Measurements from ENCODE around the gene MRGPRD. TPM values are rescaled to one million over a fixed set of nuclear protein-coding genes. Genes with fewer than 3 reads are reported as not detected.

MRGPRD gene
- total RNA-seq, 1 donor from 2014 or later: not detected

DNA sequence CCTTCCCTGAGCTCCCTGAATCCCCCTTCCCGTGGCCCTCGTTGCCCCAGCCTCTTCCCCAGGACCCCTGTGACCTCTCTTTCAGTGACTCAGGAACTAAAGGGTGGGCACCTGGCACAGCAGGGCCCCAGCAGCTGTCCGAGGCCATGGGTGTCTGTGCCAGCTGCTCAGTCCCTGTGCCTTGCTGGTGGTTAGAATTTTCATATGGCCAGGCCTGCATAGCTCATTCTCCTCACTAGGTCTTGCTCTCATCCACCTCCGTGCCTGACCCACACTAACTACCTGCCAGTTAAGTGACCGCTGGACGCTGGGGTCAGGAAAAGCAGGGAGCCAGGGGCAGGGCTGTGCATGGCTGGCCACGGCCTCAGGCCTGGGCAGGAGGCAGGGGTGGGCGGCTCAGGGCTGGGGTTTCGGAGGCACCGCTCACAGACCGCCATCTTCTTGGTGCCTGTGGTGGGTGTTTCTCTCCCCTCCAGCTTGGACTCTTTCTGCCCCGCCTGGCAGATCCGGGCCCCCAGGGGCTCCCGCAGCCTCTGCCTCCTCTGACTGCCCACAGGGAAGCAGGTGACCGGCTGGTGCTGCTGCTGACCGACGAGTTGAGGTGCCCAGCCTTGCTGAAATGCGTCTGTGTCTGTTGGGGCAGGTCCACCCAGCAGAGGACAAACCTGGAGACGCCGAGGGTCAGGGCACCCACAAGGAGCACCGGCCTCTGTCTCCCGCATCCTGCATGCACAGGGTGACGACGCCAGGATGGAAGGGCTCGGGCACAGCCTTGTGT lies 20.3 kb downstream of the MRGPRD start:
- TF ChIP-seq, protein P1, sequence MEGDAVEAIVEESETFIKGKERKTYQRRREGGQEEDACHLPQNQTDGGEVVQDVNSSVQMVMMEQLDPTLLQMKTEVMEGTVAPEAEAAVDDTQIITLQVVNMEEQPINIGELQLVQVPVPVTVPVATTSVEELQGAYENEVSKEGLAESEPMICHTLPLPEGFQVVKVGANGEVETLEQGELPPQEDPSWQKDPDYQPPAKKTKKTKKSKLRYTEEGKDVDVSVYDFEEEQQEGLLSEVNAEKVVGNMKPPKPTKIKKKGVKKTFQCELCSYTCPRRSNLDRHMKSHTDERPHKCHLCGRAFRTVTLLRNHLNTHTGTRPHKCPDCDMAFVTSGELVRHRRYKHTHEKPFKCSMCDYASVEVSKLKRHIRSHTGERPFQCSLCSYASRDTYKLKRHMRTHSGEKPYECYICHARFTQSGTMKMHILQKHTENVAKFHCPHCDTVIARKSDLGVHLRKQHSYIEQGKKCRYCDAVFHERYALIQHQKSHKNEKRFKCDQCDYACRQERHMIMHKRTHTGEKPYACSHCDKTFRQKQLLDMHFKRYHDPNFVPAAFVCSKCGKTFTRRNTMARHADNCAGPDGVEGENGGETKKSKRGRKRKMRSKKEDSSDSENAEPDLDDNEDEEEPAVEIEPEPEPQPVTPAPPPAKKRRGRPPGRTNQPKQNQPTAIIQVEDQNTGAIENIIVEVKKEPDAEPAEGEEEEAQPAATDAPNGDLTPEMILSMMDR (IDR thresholded peaks at IDR 0.05; ENCODE audit: unreplicated experiment): no peak
- peaks cover 5% of the 10 kb centered on the region for H3K27me3 Mint-ChIP-seq (ENCODE audit: unreplicated experiment)
- H3K27ac Mint-ChIP-seq (ENCODE audit: unreplicated experiment): no peak overlapping the region
- no peak for DNase-seq (ENCODE audit: low spot score)
- no peaks in the 10 kb centered on the region for H3K36me3 Mint-ChIP-seq (ENCODE audit: low read depth, unreplicated experiment)
- no peak overlapping the region for H3K4me3 Mint-ChIP-seq (ENCODE audit: unreplicated experiment)
- H3K4me1 Mint-ChIP-seq (ENCODE audit: unreplicated experiment): no peaks in the 10 kb centered on the region
- no peaks in the 10 kb centered on the region for H3K9me3 Mint-ChIP-seq (ENCODE audit: unreplicated experiment)

DNA sequence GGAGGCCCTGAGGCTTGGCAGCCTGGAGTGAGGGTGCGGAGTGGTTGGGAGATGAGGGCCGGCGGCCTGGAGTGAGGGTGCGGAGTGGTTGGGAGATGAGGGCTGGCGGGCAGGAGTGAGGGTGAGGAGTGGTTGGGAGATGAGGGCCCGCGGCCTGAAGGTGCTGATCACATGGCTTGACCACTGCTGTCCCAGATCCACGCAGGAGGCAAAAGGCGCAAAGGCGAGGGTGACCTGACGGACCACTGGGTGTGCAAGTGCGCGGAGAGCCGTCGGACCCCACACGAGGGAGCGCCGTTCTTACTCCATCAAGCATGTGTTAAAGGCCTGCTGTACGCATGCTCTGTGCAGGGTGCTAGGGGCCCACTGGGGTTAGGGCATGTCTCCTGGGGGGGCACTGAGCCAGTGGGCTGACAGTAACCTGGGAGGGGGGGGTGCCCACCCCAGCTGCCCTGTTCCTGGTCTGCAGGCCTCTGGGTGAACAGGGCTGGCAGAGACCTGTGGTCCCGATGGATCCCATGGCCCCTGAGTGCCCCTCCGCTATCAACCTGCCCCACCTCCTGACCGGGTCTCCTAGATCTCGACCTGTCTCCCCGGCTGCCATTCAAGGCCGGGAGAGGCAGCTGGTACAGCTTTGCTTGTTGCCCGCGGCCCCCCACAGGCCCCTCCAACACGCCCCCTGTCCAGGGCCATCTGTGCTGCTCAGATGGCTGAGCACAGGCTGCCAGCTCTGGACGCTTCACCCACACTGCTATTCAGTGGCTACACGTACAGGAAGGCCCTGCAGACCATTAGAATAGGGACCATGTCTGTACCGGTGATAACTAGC lies 21.1 kb downstream of the MRGPRD start:
- H3K4me3 Mint-ChIP-seq (ENCODE audit: unreplicated experiment): no peak overlapping the region

GRCh38 chr11:68958211-68958610 lies 22.6 kb downstream of the MRGPRD start:
- no peak for DNase-seq (ENCODE audit: low spot score)
- TF ChIP-seq, protein P1 (IDR thresholded peaks at IDR 0.05; ENCODE audit: unreplicated experiment): no peak
- no peaks in the 10 kb centered on the region for H3K4me1 Mint-ChIP-seq (ENCODE audit: unreplicated experiment)
- no peak overlapping the region for H3K27ac Mint-ChIP-seq (ENCODE audit: unreplicated experiment)
- H3K36me3 Mint-ChIP-seq (ENCODE audit: low read depth, unreplicated experiment): no peaks in the 10 kb centered on the region
- H3K9me3 Mint-ChIP-seq (ENCODE audit: unreplicated experiment): no peaks in the 10 kb centered on the region
- H3K4me3 Mint-ChIP-seq (ENCODE audit: unreplicated experiment): no peak overlapping the region
- peaks cover 7% of the 10 kb centered on the region for H3K27me3 Mint-ChIP-seq (ENCODE audit: unreplicated experiment)

More for the DNA sequence above, 21.1 kb downstream of the MRGPRD start:
- no peaks in the 10 kb centered on the region for H3K36me3 Mint-ChIP-seq (ENCODE audit: low read depth, unreplicated experiment)
- no peak overlapping the region for H3K27ac Mint-ChIP-seq (ENCODE audit: unreplicated experiment)
- no peaks in the 10 kb centered on the region for H3K9me3 Mint-ChIP-seq (ENCODE audit: unreplicated experiment)
- TF ChIP-seq, protein P1 (IDR thresholded peaks at IDR 0.05; ENCODE audit: unreplicated experiment): no peak
- DNase-seq (ENCODE audit: low spot score): no peak
- no peaks in the 10 kb centered on the region for H3K4me1 Mint-ChIP-seq (ENCODE audit: unreplicated experiment)
- H3K27me3 Mint-ChIP-seq (ENCODE audit: unreplicated experiment): peaks cover 7% of the 10 kb centered on the region

- Mint-ChIP-seq H3K4me1 (ENCODE audit: unreplicated experiment) (no peaks in the 10 kb centered on the region), H3K27me3 (ENCODE audit: unreplicated experiment) (peaks cover 6% of the 10 kb centered on the region), H3K4me3 (ENCODE audit: unreplicated experiment) (no peak overlapping the region), H3K9me3 (ENCODE audit: unreplicated experiment) (no peaks in the 10 kb centered on the region), H3K27ac (ENCODE audit: unreplicated experiment) (no peak overlapping the region), H3K36me3 (ENCODE audit: low read depth, unreplicated experiment) (no peaks in the 10 kb centered on the region)
- TF ChIP-seq, protein P1 (IDR thresholded peaks at IDR 0.05; ENCODE audit: unreplicated experiment): no peak
- DNase-seq (ENCODE audit: low spot score): no peak
Measured at GRCh38 chr11:68956547-68957254, 24.1 kb downstream of the MRGPRD start.
